H1 (cell line): ENCODE data around the gene TDRD5. TPM values are rescaled to one million over a fixed set of nuclear protein-coding genes. Genes with fewer than 3 reads are reported as not detected.

Source experiments
- CTCF ChIA-PET: fragments of 300-600 bp; sonication (Branson Sonifier 250); formaldehyde crosslinking; loops from one replicate; lab custom pipeline; 2021; ENCODE audit not compliant: partially characterized antibody; lab: Charles Lee
- POLR2A ChIA-PET: fragments of 300-600 bp; sonication (Branson Sonifier 250); formaldehyde crosslinking; loops from one replicate; lab custom pipeline; 2021; ENCODE audit warnings: inconsistent platforms; ENCODE audit not compliant: partially characterized antibody; lab: Charles Lee
- DNase-seq, 2 experiments: peaks; one replicate each; pipeline versions ENCODE4 v3.0.0 to v3.0.0-alpha.2; 2010 to 2022; ENCODE audit warnings: low spot score in 2 of 2, low read depth in 1 of 2, mixed read lengths in 1 of 2
- FAIRE-seq: peaks from 2 replicates; lab custom pipeline; 2011; peaks lifted over from hg19 to GRCh38; lab: Jason Lieb, UNC
- H2AFZ ChIP-seq: 2 replicates; pipeline ENCODE4 v1.8.1; 2012; ENCODE audit warnings: low read length, inconsistent platforms
- H2AK5ac ChIP-seq: 2 replicates; pipeline ENCODE4 v1.6.1; 2013; ENCODE audit warnings: low read depth, low read length
- H2BK120ac ChIP-seq: replicated peaks from 2 replicates; pipeline ENCODE3; 2013; ENCODE audit warnings: low read depth, low read length, inconsistent platforms
- H2BK12ac ChIP-seq: 2 replicates; pipeline ENCODE4 v1.6.1; 2013; ENCODE audit warnings: low read depth, low read length
- H2BK15ac ChIP-seq: 2 replicates; pipeline ENCODE4 v1.6.1; 2013; ENCODE audit warnings: low read length
- H2BK20ac ChIP-seq: 2 replicates; pipeline ENCODE4 v1.6.1; 2013; ENCODE audit warnings: low read length
- H2BK5ac ChIP-seq: 2 replicates; pipeline ENCODE4 v1.6.1; 2013; ENCODE audit warnings: low read depth, low read length
- H3K14ac ChIP-seq: 2 replicates; pipeline ENCODE4 v1.6.1; 2013; ENCODE audit warnings: inconsistent platforms; ENCODE audit not compliant: insufficient read length
- H3K18ac ChIP-seq: 2 replicates; pipeline ENCODE4 v1.6.1; 2013; ENCODE audit warnings: low read length; ENCODE audit errors: extremely low read depth
- H3K23ac ChIP-seq: 2 replicates; pipeline ENCODE4 v1.6.1; 2013; ENCODE audit warnings: inconsistent platforms; ENCODE audit not compliant: insufficient read length
- H3K23me2 ChIP-seq: 2 replicates; pipeline ENCODE4 v1.6.1; 2013; ENCODE audit warnings: low read depth, low read length
- H3K27ac ChIP-seq: 2 replicates; pipeline ENCODE4 v1.6.1; 2011; ENCODE audit warnings: low read depth, low read length, inconsistent platforms
- H3K27me3 ChIP-seq, 4 experiments: replicated peaks in 1 of 4; 1 replicate in 1 of 4; 2 replicates in 3 of 4; pipeline versions ENCODE4 v1.6.1 to v1.8.1; 2011 to 2013; ENCODE audit warnings: low read length in 3 of 4, mild to moderate bottlenecking in 3 of 4, inconsistent platforms in 2 of 4, mixed read lengths in 2 of 4, moderate library complexity in 1 of 4; ENCODE audit not compliant: control insufficient read depth in 3 of 4, insufficient read depth in 3 of 4; ENCODE audit errors: extremely low read depth in 1 of 4
- H3K36me3 ChIP-seq, 4 experiments: 2 replicates each; pipeline versions ENCODE4 v1.6.1 to v1.8.1; 2011 to 2013; ENCODE audit warnings: mild to moderate bottlenecking in 4 of 4, low read length in 3 of 4, moderate library complexity in 2 of 4, control low read depth in 1 of 4, inconsistent platforms in 1 of 4; ENCODE audit not compliant: insufficient read depth in 4 of 4, control insufficient read depth in 2 of 4
- H3K4ac ChIP-seq: replicated peaks from 2 replicates; pipeline ENCODE3; 2013; ENCODE audit warnings: low read length, low read depth, mixed read lengths, inconsistent platforms; ENCODE audit not compliant: insufficient read length
- H3K4me1 ChIP-seq, 4 experiments: replicated peaks in 1 of 4; 1 replicate in 1 of 4; 2 replicates in 3 of 4; pipeline versions ENCODE4 v1.6.1 to v1.8.1; 2011 to 2013; ENCODE audit warnings: low read length in 3 of 4, inconsistent platforms in 2 of 4, mixed read lengths in 1 of 4; ENCODE audit not compliant: insufficient read depth in 4 of 4, control insufficient read depth in 3 of 4
- H3K4me2 ChIP-seq, 2 experiments: 2 replicates each; pipeline versions ENCODE4 v1.6.1 to v1.8.1; 2011 to 2013; ENCODE audit warnings: low read depth in 2 of 2, low read length in 2 of 2, control low read depth in 1 of 2, inconsistent platforms in 1 of 2, mild to moderate bottlenecking in 1 of 2; ENCODE audit not compliant: insufficient read depth in 1 of 2
- H3K4me3 ChIP-seq, 4 experiments: fragments of 200-600, 300-600 bp in 1 of 4; sonication (generic), shearing (Covaris generic), sonication (Bioruptor Twin) in 1 of 4; 2 replicates each; pipeline versions ENCODE4 v1.5.1 to v1.8.1; 2011 to 2016; ENCODE audit warnings: low read length in 4 of 4, low read depth in 3 of 4, control low read depth in 2 of 4, inconsistent platforms in 2 of 4, mild to moderate bottlenecking in 2 of 4, mixed read lengths in 1 of 4, moderate library complexity in 1 of 4; ENCODE audit not compliant: insufficient read depth in 2 of 4; ENCODE audit errors: extremely low read depth in 1 of 4
- H3K56ac ChIP-seq: replicated peaks from 2 replicates; pipeline ENCODE3; 2013; ENCODE audit warnings: low read depth, mild to moderate bottlenecking, mixed read lengths, low read length, inconsistent platforms; ENCODE audit not compliant: insufficient read length
- H3K79me1 ChIP-seq: 2 replicates; pipeline ENCODE4 v1.6.1; 2013; ENCODE audit warnings: low read depth, low read length, control low read depth
- H3K79me2 ChIP-seq, 2 experiments: 2 replicates each; pipeline versions ENCODE4 v1.6.1 to v1.8.1; 2012 to 2013; ENCODE audit warnings: low read length in 2 of 2, mild to moderate bottlenecking in 2 of 2, inconsistent platforms in 1 of 2; ENCODE audit not compliant: insufficient read depth in 2 of 2, control insufficient read depth in 1 of 2
- H3K9ac ChIP-seq, 4 experiments: replicated peaks in 1 of 4; 1 replicate in 1 of 4; 2 replicates in 3 of 4; pipeline versions ENCODE4 v1.6.1 to v1.8.1; 2011 to 2013; ENCODE audit warnings: low read depth in 3 of 4, low read length in 3 of 4, control low read depth in 2 of 4, mild to moderate bottlenecking in 2 of 4, moderate library complexity in 2 of 4, inconsistent platforms in 1 of 4; ENCODE audit errors: extremely low read depth in 1 of 4
- H3K9me3 ChIP-seq, 2 experiments: 2 replicates each; pipeline versions ENCODE4 v1.6.1 to v1.8.1; 2012 to 2013; ENCODE audit warnings: mild to moderate bottlenecking in 2 of 2, moderate library complexity in 2 of 2, control low read depth in 1 of 2, inconsistent platforms in 1 of 2, low read depth in 1 of 2, low read length in 1 of 2, mixed read lengths in 1 of 2; ENCODE audit not compliant: insufficient read depth in 2 of 2
- H4K20me1 ChIP-seq, 2 experiments: replicated peaks in 1 of 2; 2 replicates each; pipeline versions ENCODE3 to v1.8.1; 2011 to 2013; ENCODE audit warnings: inconsistent platforms in 2 of 2, low read length in 2 of 2, mild to moderate bottlenecking in 1 of 2; ENCODE audit not compliant: insufficient read depth in 2 of 2, control insufficient read depth in 1 of 2
- H4K5ac ChIP-seq: 2 replicates; pipeline ENCODE4 v1.6.1; 2013; ENCODE audit warnings: low read length, low read depth, mixed read lengths, inconsistent platforms; ENCODE audit not compliant: insufficient read length
- H4K8ac ChIP-seq: 2 replicates; pipeline ENCODE4 v1.8.0; 2013; ENCODE audit warnings: mild to moderate bottlenecking, moderate library complexity, low read length, inconsistent platforms; ENCODE audit not compliant: insufficient read depth; ENCODE audit errors: extremely low read depth
- H4K91ac ChIP-seq: replicated peaks from 2 replicates; pipeline ENCODE3; 2013; ENCODE audit warnings: low read length, mixed read lengths, inconsistent platforms; ENCODE audit not compliant: insufficient read length
- CHD1 ChIP-seq: IDR thresholded peaks from 2 replicates; pipeline ENCODE4 v1.6.1; 2012; ENCODE audit warnings: low read depth, low read length, improper control_type of control experiment
- EGR1 ChIP-seq: IDR thresholded peaks from 2 replicates; pipeline ENCODE4 v1.6.1; 2011; ENCODE audit warnings: low read depth, low read length, borderline replicate concordance
- GABPA ChIP-seq: IDR thresholded peaks from 2 replicates; pipeline ENCODE4 v1.6.1; 2011; ENCODE audit warnings: mild to moderate bottlenecking, low read length, moderate library complexity, borderline replicate concordance; ENCODE audit not compliant: insufficient read depth
- HDAC6 ChIP-seq: IDR thresholded peaks from one replicate; pipeline ENCODE4 v1.7.1; 2012; ENCODE audit warnings: low read depth, mild to moderate bottlenecking, inconsistent platforms, low read length, moderate library complexity
- JUND ChIP-seq: IDR thresholded peaks from 2 replicates; pipeline ENCODE4 v1.6.1; 2011; ENCODE audit warnings: mild to moderate bottlenecking, improper control_type of control experiment, low read length
- MAFK ChIP-seq: IDR thresholded peaks from 2 replicates; pipeline ENCODE4 v1.6.1; 2012; ENCODE audit warnings: low read depth, mild to moderate bottlenecking, improper control_type of control experiment, low read length
- TAF7 ChIP-seq: optimal IDR thresholded peaks from 2 replicates; pipeline ENCODE3; 2011; ENCODE audit warnings: low read depth, mild to moderate bottlenecking, inconsistent platforms, low read length, moderate library complexity, borderline replicate concordance
- TBP ChIP-seq: IDR thresholded peaks from 2 replicates; pipeline ENCODE4 v1.6.1; 2011; ENCODE audit warnings: low read depth, low read length, improper control_type of control experiment
- YY1 ChIP-seq: IDR thresholded peaks from 2 replicates; pipeline ENCODE4 v1.6.1; 2011; ENCODE audit warnings: low read depth, mild to moderate bottlenecking, low read length
- WGBS, 2 experiments: shearing (Covaris generic) in 1 of 2; methylation state at CpG; one replicate each; pipeline versions ENCODE4 v1.1.6 to v1.1.7; 2013 to 2015; ENCODE audit warnings: low lambda C conversion rate in 2 of 2, mixed read lengths in 2 of 2, inconsistent platforms in 1 of 2, low coverage in 1 of 2, missing lambda C conversion rate in 1 of 2; ENCODE audit not compliant: insufficient replicate concordance in 2 of 2, insufficient coverage in 1 of 2, insufficient read length in 1 of 2; ENCODE audit errors: extremely low coverage in 1 of 2, missing lambda C conversion rate in 1 of 2; 5-methylcytosine and 5-hydroxymethylcytosine counted together
- polyA plus RNA-seq, 7 experiments: library from polyadenylated mRNA; depleted of rRNA in 3 of 7; stranded (reverse) in 5 of 7; unstranded in 2 of 7; fragments of >200 nt in 5 of 7; fragments of 200-250 nt in 2 of 7; gene quantifications; 1 replicate in 5 of 7; 2 replicates in 1 of 7; 4 replicates in 1 of 7; pipeline versions ENCODE4 v1.2.1 to v1.2.3, GENCODE V29; 2011 to 2013; ENCODE audit warnings: missing spikeins in 2 of 7, mixed read lengths in 2 of 7
- total RNA-seq: library from RNA; stranded (reverse); fragmentation: NEBNext Ultra II Directional; extraction: Animal tissue kit (Norgen Biotek cat#: 25700); gene quantifications from 2 replicates; pipeline ENCODE4 v1.2.1, GENCODE V29; 2021

TDRD5 gene
- total and polyA plus RNA-seq, 2 of the 8 experiments (the other 6 are each of a cell fraction or from before 2014, with no cell fraction given): 0.53 to 1.4 TPM

DNA sequence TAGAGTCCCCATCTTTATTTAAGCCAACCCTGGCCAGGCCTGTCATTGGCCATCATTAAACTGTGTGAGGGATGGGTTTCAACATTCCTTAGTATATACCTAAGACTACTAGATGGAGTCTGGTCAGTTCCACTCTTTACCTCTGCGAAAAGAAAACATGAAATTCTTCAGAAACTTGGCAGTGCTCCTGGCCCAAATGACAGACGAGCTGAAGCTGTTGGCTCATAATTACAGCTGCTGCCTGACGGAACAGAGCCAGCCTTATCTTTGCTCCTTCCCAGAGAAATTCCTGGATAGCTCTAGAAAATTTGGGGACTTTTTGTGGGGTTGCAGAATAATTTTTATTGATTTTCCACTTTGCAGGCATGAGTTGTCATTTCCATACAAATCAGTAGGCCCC, 46.3 kb upstream of the TDRD5 start:
- Histone ChIP-seq H4K8ac (no peak overlapping the region), H4K5ac (no peak overlapping the region), H3K14ac (no peak overlapping the region), H2AFZ (no peak overlapping the region), H2BK5ac (no peak overlapping the region), H4K91ac (no peak overlapping the region), H3K79me2 (no peaks in the 10 kb centered on the region), H3K23ac (no peak overlapping the region), H3K9ac (no peak overlapping the region), H2BK12ac (no peak overlapping the region), H2BK20ac (no peak overlapping the region), H3K4me3 (no peak overlapping the region), H3K27me3 (no peaks in the 10 kb centered on the region; a peak in 1 of 7 replicates), H3K56ac (no peak overlapping the region), H2BK120ac (no peak overlapping the region), H2AK5ac (no peak overlapping the region), H2BK15ac (no peak overlapping the region), H3K9me3 (peaks cover 8 to 10% of the 10 kb centered on the region in 2 experiments), H3K4me1 (no peaks in the 10 kb centered on the region; a peak in 2 of 7 replicates), H3K27ac (no peak overlapping the region), H3K18ac (no peak overlapping the region), H3K36me3 (no peaks in the 10 kb centered on the region), H3K23me2 (no peaks in the 10 kb centered on the region), H3K79me1 (no peaks in the 10 kb centered on the region), H3K4me2 (no peak overlapping the region), H4K20me1 (no peaks in the 10 kb centered on the region), H3K4ac (no peak overlapping the region)
- POLR2A ChIA-PET: no interaction called here
- DNase-seq (no peak), FAIRE-seq (no peak)
- CTCF ChIA-PET: interaction anchor here (1.2 to 2.5 kb wide), 2 partner anchors 28 to 41 kb away, joined by 3 to 6 read pairs; no protein-coding TSS in a partner anchor
- 89% methylated on average over 3 of the region's 3 CpGs; no CpG with 5 or more reads in 1 of the 2 experiments for WGBS, 2 experiments
- TF ChIP-seq TBP: no peak
- TF ChIP-seq CHD1: no peak
- no peak for TF ChIP-seq HDAC6
- TF ChIP-seq EGR1: no peak
- no peak for TF ChIP-seq YY1
- TF ChIP-seq TAF7: no peak
- TF ChIP-seq JUND: no peak
- no peak for TF ChIP-seq MAFK
- TF ChIP-seq GABPA: no peak
